ENCODE measurements around the gene PLB1.
"Not testable (repeated sequence)": the region's sequence is repeated elsewhere in the genome, so short reads cannot be mapped to it uniquely, and the experiment has no call there.

Gene PLB1

DNA sequence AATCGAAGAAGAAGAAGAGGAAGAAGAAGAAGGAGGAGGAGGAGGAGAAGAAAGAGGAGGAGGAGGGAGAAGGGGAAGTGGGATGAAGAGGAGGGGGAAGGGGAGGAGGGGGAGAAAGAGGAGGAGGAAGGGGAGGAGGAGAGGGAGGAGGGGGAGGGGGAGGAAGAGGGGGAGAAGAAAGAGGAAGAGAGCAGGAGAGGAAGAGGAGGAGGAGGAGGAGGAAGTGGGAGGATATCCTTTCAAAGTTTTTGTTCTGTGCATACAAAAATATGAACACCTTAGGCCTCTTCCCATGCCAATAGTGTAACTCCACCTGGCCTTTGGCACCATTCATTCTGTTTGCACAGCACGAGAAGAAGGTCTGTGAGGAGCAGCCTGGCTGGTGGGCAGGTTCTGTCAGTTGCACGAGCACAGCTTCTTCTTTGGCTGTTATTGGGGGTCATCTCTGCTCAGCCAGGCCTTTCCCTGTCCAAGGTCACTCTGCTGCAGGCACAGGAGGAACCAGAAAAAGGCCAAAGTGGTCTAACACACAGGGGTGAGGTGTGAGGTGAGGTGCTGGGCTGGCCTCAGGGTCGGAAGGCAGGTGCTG, 25.8 kb upstream of the PLB1 start:
- no peak for DNase-seq

DNA sequence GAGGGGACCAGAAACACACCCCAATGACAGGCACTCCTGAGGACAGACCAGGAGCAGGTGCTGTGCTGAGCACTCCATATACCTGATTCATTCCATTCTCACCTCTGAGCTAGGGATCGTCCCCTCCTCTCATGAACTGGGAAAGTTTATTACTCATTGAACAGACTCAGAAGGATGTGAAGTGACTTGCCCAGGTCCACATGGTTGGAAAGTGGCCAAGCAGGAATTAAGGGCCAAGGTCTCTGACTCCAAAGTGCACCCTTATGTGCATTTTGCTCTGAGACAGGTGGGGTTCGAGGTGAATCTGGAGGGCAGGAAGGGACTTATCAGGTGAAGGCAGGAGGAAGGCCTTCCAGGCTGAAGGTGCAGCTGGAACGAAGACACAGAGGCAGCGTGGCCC, 25.1 kb upstream of the PLB1 start:
- DNase-seq = no peak

DNA sequence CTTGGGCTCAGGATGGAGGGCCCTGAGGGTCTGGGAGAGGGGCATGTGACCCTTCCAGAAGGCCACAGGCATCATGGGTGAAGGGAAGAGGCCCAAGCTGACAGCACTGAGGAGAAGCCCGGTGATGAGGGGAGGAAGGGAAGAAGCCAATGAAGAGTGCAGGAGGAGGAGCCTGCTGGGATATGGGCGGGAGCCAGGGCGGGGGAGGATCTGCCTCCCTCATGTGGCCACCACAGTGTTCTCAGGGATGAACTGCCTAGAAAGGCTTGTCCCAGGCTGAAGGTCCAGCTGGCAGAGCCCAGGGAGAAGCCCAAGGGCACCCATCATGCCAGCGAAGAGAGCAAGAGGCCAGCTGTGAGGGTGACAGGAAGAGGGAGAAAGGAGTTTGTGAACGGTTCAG, 24.6 kb upstream of the PLB1 start:
- no peak for DNase-seq

DNA sequence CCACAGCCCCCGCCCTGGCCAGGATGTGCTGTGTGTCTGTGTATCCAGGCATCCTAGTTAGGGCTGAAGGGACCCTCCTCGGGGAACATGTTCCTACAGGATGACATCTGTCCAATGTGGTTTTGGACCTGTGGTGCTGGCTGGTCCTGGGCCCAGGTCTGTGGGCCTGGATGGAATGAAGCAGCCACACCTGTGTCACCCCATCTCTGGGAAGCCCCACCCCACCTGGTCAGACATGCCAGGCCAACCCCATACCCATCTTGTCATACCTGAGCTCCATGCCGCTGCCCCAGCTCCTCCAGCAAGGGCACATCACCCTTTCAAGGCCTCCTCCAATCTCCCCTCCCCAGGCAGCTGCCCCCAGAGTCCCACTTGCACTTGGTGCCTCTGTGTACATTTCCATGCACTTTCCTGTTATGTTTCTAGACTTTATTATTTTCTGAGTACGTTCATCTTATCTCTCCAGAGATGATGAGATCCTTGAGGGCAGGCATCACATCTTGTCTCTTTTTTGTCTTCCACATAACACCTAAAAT, 24.1 kb upstream of the PLB1 start:
- DNase-seq = no peak

DNA sequence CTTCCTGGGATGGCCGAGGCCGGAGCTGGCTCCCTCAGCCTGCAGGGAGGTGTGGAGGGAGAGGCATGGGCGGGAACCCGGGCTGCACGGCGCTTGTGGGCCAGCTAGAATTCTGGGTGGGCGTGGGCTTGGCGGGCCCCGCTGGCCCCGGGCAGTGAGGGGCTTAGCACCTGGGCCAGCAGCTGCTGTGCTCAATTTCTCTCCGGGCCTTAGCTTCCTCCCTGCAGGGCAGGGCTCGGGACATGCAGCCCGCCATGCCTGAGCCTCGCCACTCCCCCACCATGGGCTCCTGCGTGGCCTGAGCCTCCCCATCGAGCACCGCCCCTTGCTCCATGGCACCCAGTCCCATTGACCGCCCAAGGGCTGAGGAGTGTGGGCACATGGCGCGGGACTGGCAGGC, 23.2 kb upstream of the PLB1 start:
- DNase-seq = not testable (repeated sequence)

DNA sequence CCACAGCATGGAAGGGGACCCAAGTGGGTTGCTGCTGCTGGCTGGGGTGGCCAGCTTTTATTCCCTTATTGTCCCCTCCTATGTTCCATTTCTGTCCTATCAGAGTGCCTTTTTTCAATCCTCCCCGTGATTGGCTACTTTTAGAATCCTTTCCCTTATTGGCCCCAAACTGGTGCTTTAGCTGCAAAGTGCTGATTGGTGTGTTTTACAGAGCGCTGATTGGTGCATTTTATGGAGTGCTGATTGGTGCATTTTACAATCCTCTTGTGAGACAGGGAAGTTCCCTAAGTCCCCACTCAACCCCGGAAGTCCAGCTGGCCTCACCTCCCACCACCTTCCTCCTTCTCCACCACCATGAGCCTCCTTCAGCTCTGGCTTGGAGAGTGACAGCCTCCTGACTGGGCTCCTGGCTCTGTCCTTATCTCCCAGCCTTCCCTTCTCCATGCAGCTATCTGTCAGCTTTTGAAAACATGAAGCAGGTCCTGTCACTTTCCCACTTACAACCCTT, 20.7 kb upstream of the PLB1 start:
- peak; percentile 23 for DNase-seq

DNA sequence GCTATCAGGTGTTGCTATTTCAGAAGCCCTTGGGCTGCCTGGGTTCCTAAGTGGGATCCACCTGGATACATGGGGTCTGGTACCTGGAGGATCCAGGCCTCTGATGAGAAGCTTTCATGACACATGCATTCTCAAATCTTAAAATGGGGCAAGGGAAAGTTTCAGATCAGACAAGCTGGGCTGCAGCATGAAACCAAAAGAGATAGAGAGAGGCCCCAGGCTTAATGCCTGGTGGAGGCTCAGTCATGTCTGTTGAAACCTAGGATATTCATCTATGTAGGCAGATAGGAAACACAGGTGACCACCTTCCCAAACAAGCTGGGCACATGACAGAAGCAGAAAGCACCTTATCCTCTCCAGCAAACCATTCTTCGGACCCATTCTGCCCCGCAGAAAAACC, 18.8 kb upstream of the PLB1 start:
- no peak for DNase-seq

DNA sequence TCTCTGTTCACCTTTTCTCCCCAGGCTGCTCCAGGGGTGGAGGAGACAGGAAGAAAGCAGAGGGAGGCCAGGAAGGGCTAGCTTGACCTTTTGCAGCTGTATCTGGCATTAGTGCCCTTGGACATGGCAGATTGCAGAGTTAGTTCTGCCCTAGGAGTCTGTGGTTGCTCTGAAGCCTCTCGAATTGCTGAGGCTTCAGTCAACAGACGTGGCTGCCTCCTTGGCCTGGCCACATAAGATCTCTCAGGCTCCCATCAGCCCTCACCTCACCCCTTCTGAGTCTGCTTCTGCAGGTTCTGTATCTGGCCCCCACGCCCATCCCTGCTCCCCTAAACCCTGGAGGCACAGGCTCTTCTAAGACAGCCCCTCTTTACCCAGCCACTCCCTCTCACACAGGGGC, 18.2 kb upstream of the PLB1 start:
- DNase-seq = no peak

DNA sequence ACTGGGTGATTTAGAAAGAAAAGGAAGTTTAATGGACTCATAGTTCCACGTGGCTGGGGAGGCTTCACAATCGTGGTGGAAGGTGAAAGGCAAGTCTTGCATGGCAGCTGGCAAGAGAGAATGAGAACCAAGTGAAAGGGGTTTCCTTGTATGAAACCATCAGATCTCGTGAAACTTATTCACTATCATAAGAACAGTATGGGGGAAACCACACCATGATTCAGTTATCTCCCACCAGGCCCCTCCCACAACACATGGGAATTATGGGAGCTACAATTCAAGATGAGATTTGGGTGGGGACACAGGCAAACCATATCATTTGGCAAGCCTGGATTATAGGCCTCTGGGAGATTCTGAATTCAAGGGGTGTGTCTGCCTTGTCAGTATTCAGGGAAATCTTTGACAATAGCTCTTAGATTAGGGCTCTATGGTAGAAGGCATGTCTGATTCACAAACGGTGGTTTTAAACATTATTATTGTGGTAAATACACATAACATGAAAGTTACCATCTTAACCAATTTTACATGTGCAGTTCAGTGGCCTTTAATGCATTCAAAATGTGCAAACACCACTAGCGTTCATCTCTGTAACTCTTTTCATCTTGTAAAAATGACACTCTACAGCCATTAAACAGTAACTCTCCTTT, 15.3 kb upstream of the PLB1 start:
- peak; percentile 27 for DNase-seq

DNA sequence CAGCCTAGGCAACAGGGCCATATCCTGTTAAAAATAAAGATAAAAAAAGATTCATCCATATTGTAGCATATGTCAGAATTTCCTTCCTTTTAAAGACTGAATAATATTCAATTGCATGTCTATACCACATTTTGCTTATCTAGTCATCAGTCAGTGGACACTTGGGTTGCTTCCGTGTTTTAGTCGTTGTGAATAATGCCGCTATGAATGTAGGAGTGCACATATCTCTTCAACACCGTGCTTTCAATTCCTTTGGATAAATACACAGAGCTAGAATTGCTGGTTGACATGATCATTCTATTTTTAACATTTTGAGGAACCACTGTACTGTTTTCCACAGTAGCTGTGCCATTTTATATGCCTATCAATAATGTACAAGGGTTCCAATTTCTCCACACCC, 14.0 kb upstream of the PLB1 start:
- no peak for DNase-seq

DNA sequence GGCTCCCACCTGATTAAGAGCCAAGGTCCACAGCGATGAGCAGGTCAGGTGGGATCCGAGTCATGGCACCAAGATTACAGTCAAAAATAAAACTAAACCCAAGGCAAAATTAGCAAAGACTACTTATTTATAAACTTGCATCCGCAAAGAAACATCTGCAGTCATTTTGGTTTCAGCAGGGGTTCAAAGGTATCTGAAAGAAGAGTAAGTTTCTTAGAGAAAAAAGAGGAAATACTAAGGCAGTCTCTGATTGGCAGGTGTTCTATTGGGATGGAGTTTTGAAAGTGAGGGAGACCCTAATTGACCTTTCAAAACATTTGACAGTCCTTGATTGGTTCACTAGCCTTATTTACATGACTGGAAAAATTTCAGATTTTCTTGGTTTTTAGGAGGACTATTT, 11.0 kb upstream of the PLB1 start:
- no peak for DNase-seq

DNA sequence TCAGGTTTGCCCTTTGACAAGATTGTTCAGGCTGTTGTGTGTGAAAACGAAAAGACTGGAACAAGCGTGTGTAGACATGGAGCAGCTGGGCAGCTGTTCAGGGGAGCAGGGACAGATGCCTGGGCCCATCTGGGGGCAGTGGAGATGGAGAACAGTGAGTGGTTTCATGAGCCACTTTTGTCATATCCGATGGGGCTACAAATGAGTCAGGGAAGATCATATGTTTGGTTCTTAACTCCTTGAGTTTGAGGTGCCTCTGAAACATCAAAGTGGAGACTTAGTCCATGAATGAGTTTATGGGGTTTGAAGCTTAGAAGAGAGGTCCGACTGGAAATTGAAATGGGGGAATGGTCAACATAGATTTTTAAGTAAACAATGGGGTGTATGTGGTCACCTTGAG, 9.3 kb upstream of the PLB1 start:
- DNase-seq = no peak

DNA sequence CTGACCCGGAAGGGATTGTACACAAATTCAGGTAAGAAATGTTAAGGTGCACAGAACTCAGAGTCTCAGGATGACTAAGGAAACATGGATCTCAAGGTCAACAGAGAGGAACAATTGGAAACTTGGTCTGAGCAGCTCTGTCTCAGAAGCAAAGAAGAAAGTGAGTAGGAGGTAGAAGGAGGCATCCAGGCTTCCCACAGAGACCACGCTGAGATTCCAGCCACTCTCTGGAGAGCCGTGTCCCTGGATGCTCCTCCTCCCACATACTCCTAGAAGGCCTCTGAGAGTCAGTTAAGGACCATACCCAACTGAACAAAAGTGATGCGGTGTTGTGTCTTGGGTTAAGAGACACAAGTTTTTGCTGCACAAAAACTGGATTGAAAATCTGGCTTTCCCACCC, 8.6 kb upstream of the PLB1 start:
- DNase-seq = no peak

DNA sequence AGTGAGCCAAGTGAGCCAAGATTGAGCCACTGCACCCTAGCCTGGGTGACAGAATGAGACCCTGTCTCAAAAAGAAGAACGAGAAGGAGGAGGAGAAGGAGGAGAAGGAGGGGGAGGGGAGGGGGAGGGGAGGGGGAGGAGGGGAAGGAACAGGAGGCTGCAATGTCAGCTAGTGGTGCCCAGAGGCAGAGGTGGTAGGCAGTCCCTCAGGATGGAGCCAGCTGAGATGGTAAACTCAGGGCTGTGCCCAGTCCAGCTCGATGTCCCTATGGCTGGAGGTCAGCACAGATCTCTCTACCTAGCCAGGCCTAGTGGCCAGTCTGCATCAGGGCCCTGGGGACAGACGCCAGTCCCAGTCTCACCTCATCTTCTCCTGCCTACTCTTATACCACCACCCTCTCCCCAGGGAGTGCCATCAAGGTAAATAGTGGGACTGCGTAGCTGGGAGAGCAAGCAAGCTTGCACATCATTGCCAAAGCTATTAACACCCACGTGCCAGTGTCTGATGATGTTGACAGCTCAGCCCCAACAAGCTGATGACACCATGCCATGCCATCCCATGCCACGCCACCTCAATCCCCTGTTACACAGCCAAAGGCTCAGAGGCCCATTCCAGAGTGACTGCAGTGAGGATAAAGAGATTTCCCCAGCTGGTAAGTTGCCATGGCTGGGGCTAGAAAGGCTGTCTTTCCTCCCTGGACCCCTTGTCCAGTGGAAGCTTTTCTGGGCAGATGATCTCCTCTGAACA, 7.6 kb upstream of the PLB1 start:
- peak; percentile 71 for DNase-seq

DNA sequence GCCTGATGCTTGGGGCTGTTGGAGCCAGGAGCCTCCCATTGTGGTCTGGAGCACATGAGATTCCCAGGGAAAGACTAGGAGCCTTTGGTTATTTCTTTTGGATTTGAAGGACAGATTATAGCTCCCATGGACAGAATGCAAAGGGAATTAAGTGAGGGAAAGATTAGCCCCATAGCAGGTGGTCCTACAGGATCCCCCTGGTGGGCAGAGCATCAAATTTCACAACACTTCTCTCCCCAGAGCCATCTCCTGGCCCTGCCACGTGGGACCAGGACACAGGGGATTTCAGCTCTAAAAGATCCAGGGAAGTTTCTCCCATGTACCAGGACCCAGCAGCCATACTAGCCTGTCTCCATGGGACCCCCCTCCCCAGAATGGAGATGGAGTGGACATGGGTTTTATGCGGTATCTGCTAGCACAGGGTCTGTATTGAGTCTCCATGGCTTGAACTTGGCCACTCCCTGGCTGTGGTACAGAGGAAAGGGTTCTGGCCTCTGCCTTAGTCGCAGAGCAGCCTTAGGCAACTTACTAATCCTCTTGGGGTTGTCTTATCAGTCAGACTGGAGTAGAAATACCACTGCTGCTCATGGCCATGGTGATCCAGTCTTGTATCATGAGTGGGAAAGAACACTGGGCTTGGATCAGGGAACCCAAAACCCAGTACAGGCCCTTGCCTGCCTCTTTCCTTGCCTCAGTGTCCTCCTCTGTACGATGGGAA, 6.8 kb upstream of the PLB1 start:
- no peak for DNase-seq

DNA sequence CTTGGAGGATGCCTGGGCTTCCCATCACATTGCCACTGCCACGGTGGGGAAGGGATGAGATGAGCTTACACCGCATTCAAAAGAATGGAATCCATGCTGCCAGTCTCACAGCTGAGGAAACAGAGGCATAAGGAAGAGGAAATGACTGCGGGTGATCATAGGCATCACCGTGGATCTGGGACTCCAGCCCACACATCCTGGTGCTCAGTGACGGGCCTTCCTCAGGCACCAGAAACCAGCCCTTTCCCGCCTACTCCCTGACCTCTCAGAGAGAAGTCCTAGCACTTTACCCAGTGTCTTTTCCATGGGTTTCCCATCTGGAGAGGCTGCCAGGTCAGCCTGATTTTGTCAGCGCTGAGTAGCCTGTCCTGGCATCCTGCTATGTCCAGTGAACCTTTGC, 5.3 kb upstream of the PLB1 start:
- peak; percentile 60 for DNase-seq

DNA sequence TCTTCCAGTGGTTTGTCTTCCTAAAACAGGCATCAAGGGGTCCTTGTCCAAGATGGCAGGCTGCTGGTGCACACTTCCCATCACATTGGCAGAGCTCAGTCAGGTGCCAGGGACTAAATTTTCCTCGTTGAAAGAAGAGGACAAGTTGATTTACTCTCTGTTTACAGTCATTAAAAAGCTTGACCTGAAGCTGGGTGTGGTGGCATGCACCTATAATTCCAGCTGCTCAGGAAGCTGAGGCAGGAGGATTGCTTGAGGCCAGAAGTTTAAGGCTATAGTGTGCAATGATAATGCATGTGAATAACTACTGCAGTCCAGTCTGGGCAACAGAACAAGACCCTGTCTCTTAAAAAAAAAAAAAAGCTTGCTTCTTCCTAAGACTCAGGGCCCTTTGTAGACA, 3.6 kb upstream of the PLB1 start:
- no peak for DNase-seq

DNA sequence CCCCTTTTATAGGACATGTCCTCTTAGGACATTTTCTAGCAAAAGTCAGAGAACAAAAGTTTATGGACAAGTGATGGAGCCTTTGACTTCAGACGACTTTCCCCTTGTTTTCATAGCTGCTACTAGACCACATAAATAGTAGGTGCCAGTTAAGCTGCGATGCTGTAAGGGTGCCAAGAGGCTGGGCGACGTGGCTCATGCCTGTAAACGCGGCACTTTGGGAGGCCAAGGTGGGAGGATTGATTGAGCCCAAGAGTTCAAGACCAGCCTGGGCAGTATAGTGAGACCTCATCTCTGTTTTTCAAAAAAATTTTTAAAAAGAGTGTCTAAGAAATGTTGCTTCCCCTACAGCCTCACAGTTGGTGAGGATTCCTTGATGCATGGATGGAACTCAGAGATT, 2.2 kb upstream of the PLB1 start:
- DNase-seq = no peak

DNA sequence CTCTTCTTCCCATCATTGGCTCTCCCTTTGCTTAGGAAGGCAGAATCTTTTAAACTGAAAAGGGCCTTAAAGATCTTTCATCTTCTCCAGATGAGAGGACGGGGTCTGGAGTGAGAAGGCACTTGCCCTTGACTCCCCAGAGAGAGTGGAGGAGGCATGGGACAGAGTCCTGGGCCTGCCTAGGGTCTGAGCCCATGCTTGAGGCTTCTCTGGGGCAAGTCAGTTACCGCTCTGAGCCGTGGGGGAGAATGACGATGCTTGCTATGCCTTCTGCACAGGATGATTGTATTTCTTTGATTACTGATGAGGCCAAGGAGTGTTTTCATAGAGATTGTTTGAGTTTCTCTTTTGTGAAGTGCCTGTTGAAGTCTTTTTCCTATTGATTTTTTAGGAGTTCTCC, 921 bp downstream of the PLB1 start:
- DNase-seq = no peak

DNA sequence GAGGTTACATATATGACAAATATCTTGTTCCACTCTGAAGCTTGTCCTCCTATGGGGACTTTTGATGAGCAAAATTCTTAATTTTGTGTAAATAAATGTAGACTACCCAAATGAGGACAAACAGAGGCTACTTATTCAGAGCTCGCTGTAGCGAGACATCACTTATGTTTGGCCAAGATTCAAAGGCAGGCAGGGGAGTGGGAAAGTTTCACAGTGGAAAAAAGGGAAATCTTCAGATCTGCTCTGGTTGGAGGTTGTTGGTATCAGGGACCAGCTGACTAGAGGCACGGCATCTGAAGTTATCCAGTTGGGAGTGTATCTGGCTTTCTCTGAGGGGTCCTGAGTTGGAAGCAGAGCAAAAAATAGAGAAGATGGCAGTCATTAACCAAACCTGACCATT, 1.3 kb downstream of the PLB1 start:
- DNase-seq = no peak

DNA sequence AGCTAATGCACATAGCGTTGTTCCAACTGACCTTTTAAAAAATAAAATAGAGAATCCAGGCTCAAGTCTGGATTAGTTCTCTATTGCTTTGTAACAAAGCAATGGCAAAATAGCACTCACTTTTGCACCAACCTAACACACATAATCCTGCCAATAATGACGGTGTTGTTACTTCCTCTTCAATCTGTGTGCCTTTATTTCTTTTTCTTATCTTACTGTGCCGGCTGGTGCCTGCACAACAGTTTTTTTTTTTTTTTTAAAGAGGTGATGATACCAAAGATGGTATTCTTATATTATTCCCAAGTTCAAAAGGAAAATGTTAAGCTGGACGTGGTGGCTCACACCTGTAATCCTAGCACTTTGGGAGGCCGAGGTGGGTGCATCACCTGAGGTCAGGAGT, 3.4 kb downstream of the PLB1 start:
- DNase-seq = no peak

DNA sequence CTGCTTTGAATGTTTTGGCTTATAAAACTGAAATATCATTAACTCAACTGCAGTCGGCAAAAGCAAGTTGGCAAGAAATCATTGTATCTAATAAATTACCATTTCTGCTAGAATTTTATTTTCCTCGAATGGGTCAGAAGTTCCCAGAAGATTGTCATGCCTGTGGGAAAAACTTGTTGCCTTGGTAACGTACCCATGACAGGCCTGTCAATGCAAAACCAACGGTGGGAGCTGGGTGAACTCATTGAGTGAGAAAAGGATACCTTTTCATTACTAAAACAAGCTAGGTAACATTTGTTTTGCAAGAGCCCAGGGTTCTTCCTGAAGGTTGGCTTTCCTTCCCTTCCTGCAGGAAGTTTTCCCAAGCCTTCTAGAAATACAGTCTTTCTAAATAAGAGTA, 9.5 kb downstream of the PLB1 start:
- DNase-seq = no peak

DNA sequence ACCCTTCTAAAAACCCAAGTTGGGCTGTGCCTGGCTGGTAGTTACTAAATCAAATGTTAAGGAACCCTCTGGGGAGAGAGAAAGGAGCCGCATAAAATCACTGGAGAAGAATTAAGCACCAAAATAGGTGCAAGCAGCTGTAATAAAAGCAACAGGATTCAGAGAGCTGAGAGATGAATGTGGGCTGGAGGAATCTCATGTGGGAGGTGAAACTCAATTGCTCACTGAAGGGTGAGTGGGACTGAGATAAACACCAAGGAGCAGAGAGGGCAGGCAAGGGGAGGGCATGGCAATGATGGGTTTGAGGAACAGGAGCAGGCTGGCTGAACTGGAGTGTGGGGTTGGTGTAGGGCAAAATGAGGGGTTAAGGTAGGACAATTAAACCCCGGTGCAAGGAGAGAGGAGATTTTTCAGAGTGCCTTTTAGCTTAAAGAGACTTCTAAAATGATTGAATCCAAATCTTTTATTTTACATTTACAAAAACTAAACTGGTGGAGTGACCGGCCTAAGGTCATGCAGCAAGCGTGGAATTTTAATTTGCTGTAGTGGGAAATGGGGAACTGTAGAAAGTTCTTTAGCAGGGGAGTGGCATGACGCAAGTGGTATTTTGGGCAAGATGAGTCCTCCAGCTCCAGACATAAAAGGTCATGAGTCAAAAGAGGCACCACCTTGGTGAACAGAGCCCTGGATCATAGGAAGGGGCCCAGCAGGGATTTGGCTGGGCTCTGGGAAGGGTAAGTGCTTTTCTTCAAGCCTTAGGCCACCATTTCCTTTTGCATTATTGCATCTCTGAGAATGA, 10.5 kb downstream of the PLB1 start:
- peak; percentile 84 for DNase-seq

Measured in inflammatory macrophage treated with lipopolysaccharide for 4 hours (primary cell).